Endothelial cell (in vitro differentiated cells): Measurements from ENCODE around the gene CD4. TPM values are rescaled to one million over a fixed set of nuclear protein-coding genes. Genes with fewer than 3 reads are reported as not detected.

Source experiments
- DNase-seq: peaks from one replicate; pipeline ENCODE4 v3.0.0; 2021; ENCODE audit warnings: low spot score
- H3K27ac Mint-ChIP-seq: one replicate; pipeline ENCODE4 v1.8.0; 2021; ENCODE audit warnings: mixed read lengths, inconsistent platforms; ENCODE audit not compliant: unreplicated experiment
- H3K27me3 Mint-ChIP-seq: one replicate; pipeline ENCODE4 v1.8.0; 2021; ENCODE audit warnings: mild to moderate bottlenecking, moderate library complexity, mixed read lengths, inconsistent platforms; ENCODE audit not compliant: unreplicated experiment
- H3K36me3 Mint-ChIP-seq: one replicate; pipeline ENCODE4 v1.8.0; 2021; ENCODE audit warnings: mild to moderate bottlenecking, low read depth, mixed read lengths, inconsistent platforms; ENCODE audit not compliant: unreplicated experiment
- H3K4me1 Mint-ChIP-seq: one replicate; pipeline ENCODE4 v1.8.0; 2021; ENCODE audit warnings: mild to moderate bottlenecking, mixed read lengths, inconsistent platforms; ENCODE audit not compliant: unreplicated experiment
- H3K4me3 Mint-ChIP-seq: one replicate; pipeline ENCODE4 v1.8.0; 2021; ENCODE audit warnings: mild to moderate bottlenecking, mixed read lengths, inconsistent platforms; ENCODE audit not compliant: unreplicated experiment
- H3K9me3 Mint-ChIP-seq: one replicate; pipeline ENCODE4 v1.8.0; 2021; ENCODE audit warnings: mixed read lengths, inconsistent platforms; ENCODE audit not compliant: unreplicated experiment
- CTCF ChIP-seq: fragments of 200-600 bp; sonication (generic); IDR thresholded peaks from one replicate; pipeline ENCODE4 v1.5.0; 2021; ENCODE audit warnings: antibody characterized with exemption; ENCODE audit not compliant: unreplicated experiment
- total RNA-seq: library from RNA; stranded (reverse); fragmentation: NEBNext Ultra II Directional; extraction: Animal tissue kit (Norgen Biotek cat#: 25700); gene quantifications from one replicate; pipeline ENCODE4 v1.2.1, GENCODE V29; 2021; ENCODE audit not compliant: unreplicated experiment

CD4 gene
- total RNA-seq, 1 donor from 2014 or later, result 4.7 TPM

GRCh38 chr12:6860116-6860515 is 70.8 kb downstream of the CD4 start:
- Mint-ChIP-seq H3K36me3 (peaks cover 56% of the 10 kb centered on the region), H3K4me3 (peak overlapping the region; percentile 74), H3K4me1 (no peaks in the 10 kb centered on the region), H3K9me3 (no peaks in the 10 kb centered on the region), H3K27ac (no peak overlapping the region), H3K27me3 (peaks cover 6% of the 10 kb centered on the region)
- no peak for TF ChIP-seq CTCF
- no peak for DNase-seq

DNA sequence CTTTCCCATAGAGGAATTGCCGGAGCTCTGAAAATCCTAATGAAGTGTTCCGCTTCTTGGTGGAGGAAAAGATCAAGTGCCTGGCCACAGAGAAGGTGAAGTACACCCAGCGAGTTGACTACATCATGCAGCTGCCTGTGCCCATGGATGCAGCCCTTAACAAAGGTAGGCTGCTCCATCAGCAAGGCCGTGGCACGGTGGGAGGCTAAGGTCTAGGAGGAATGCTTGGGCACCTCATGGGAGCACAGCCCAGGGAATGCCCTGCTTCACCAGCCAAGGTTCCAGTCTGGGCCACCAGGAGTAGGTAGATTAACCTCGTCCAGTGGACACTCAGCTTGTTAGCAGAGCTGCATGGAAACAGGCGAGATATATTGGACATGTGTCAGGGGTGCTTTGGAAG is 71.6 kb downstream of the CD4 start:
- Mint-ChIP-seq H3K36me3 (peaks cover 60% of the 10 kb centered on the region), H3K9me3 (no peaks in the 10 kb centered on the region), H3K4me3 (peak overlapping the region; percentile 74), H3K27ac (no peak overlapping the region), H3K4me1 (no peaks in the 10 kb centered on the region), H3K27me3 (peaks cover 11% of the 10 kb centered on the region)
- DNase-seq, result no peak
- TF ChIP-seq CTCF, result no peak

DNA sequence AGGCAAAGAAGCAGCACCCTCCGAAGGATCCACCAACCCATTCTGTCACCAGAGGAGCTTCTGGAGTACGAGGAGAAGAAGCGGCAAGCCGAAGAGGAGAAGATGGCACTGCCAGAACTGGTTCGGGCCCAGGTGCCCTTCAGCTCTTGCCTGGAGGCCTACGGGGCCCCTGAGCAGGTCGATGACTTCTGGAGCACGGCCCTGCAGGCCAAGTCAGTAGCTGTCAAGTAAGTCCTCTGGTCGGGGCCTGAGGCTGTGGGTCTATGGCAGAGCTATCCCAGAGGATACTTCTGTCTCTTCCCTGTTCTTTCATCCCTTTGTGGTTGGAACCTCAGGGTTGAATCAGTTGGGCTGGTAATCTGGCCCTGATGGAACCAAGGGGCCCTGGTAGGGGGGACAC is 72.1 kb downstream of the CD4 start:
- Mint-ChIP-seq H3K27me3 (peaks cover 11% of the 10 kb centered on the region), H3K36me3 (peaks cover 60% of the 10 kb centered on the region), H3K4me3 (no peak overlapping the region), H3K9me3 (no peaks in the 10 kb centered on the region), H3K27ac (no peak overlapping the region), H3K4me1 (peaks cover under 1% of the 10 kb centered on the region)
- no peak for DNase-seq
- TF ChIP-seq CTCF, result no peak

DNA sequence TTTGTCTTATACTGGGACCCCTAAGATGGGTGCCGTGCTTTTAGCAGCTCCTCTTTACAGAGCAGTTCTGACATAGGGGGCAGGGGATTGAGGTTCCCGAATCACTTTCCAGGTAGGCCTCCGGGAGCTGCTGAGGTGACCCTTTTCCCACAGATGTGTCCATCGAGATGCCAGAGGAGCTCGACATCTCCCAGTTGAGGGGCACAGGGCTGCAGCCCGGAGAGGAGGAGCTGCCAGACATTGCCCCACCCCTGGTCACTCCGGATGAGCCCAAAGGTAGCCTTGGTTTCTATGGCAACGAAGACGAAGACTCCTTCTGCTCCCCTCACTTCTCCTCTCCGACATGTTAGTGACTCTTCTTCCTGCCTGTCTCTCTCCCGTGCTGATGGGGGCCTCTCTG is 73.7 kb downstream of the CD4 start:
- no peaks in the 10 kb centered on the region for H3K9me3 Mint-ChIP-seq

More for the DNA sequence above, 73.7 kb downstream of the CD4 start:
- no peak for TF ChIP-seq CTCF
- no peak for DNase-seq
- Mint-ChIP-seq H3K36me3 (peaks cover 49% of the 10 kb centered on the region), H3K4me3 (peak overlapping the region; percentile 8), H3K27ac (no peak overlapping the region), H3K27me3 (peaks cover 14% of the 10 kb centered on the region), H3K4me1 (peaks cover 3% of the 10 kb centered on the region)
